ENCODE measurements around the gene DGKK.

GRCh38 chrX:50333308-50333707, 137.3 kb downstream of the DGKK start:
- no peak for TF ChIP-seq EZH2phosphoT487 (IDR thresholded peaks at IDR 0.05; ENCODE audit: borderline replicate concordance, low read length)
- no peak for TF ChIP-seq CTCF (conservative IDR thresholded peaks at IDR 0.05; ENCODE audit: low read depth, low read length)
